Cardiac muscle cell (in vitro differentiated cells and primary cell): ENCODE measurements around the gene JMJD1C. TPM values are rescaled to one million over a fixed set of nuclear protein-coding genes. Genes with fewer than 3 reads are reported as not detected.

Experiments used
- DNase-seq, 2 donors: peaks; one replicate each; pipeline versions ENCODE4 v3.0.0 to v3.0.0-alpha.2; 2010 to 2017; ENCODE audit warnings: low read depth in 1 of 2, low spot score in 1 of 2
- H3K27ac ChIP-seq: fragments of 200-600 bp; sonication (generic); 2 replicates; pipeline ENCODE4 v1.5.1; 2016
- H3K27me3 ChIP-seq: fragments of 200-600 bp; sonication (generic); 2 replicates; pipeline ENCODE4 v1.6.0; 2016; ENCODE audit warnings: control low read depth
- H3K36me3 ChIP-seq: fragments of 200-600 bp; sonication (generic); 2 replicates; pipeline ENCODE4 v1.5.1; 2016; ENCODE audit warnings: control low read depth
- H3K4me1 ChIP-seq: fragments of 200-600 bp; sonication (generic); 2 replicates; pipeline ENCODE4 v1.8.1; 2017; ENCODE audit warnings: low read depth, mild to moderate bottlenecking, mixed run types
- H3K4me3 ChIP-seq: fragments of 200-600 bp; sonication (generic); 2 replicates; pipeline ENCODE4 v1.5.1; 2016; ENCODE audit warnings: mild to moderate bottlenecking
- H3K9me3 ChIP-seq: fragments of 200-600 bp; sonication (generic); 2 replicates; pipeline ENCODE4 v1.5.1; 2017; ENCODE audit warnings: low read depth, mild to moderate bottlenecking, control low read depth
- CTCF ChIP-seq: IDR thresholded peaks from 2 replicates; pipeline ENCODE4 v1.5.1; 2012; ENCODE audit warnings: low read depth, mild to moderate bottlenecking, low read length
- polyA plus RNA-seq: library from polyadenylated mRNA; unstranded; fragments of >200 nt; fragmentation: Nextera tagmentation; extraction: Ambion mirVana; gene quantifications from 2 replicates; pipeline ENCODE4 v1.2.1, GENCODE V29; 2016
- total RNA-seq: library from RNA; depleted of rRNA; stranded (reverse); fragments of >200 nt; gene quantifications from 2 replicates; pipeline ENCODE4 v1.2.3, GENCODE V29; 2016

The JMJD1C gene
- total and polyA plus RNA-seq, 2 experiments from 2014 or later = 59.1 to 144 TPM

DNA sequence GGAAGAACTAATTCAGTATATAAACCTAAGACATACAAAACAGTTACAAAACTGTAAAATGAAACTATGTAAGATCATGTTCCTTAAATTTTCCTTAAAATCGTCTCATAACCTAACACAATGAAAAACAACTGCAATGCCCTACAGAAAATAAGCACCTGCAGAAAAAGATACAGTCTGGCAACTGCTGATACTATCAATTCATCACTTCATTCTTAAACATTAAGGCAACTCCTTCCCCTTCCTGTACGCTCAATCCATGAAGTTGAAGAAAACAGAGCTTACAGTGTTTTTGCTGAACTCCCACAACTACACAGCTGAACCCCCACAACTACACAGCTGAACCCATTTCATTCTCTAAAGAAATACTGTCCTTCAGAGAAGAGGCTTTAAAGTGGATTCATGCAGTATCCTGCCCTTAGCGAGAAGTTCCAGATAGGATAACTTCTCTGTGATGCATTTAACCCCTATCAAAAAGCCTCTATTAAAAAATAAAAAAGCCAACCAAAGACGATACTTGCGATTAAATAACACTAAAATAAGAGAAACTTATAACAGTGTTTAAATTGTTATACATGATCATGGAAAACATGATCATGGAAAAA, 50.0 kb downstream of the JMJD1C start:
- peaks cover 31% of the 10 kb centered on the region for H3K4me1 ChIP-seq
- no peak for TF ChIP-seq CTCF
- no peaks in the 10 kb centered on the region for H3K36me3 ChIP-seq
- no peaks in the 10 kb centered on the region for H3K27me3 ChIP-seq
- peak overlapping the region; percentile 2 for H3K27ac ChIP-seq
- no peaks in the 10 kb centered on the region for H3K9me3 ChIP-seq
- H3K4me3 ChIP-seq = no peak overlapping the region
- DNase-seq = no peak

- no peak overlapping the region for H3K27ac ChIP-seq
- H3K27me3 ChIP-seq = no peaks in the 10 kb centered on the region
Measured at GRCh38 chr10:63414481-63415260, 51.1 kb downstream of the JMJD1C start.

DNA sequence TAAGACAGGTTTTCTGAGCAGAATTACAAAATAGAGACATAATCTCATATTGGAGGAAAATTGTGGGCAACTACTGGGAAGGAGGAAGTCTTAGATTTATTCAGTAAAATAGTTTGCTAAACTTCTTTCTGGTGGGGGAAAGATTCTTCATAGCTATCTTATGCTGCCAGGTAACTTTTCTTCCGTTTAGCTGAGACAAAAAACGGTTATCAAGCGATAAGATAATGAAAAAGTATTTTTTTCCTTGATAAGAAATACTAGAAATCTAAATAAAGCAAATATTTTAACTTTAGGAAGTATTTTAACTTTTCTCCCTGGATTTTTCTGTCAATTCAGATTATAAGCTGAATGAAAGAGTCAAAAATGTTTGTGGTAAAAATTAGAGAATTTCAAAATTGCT, 52.3 kb downstream of the JMJD1C start:
- Histone ChIP-seq H3K9me3 (no peaks in the 10 kb centered on the region), H3K36me3 (no peaks in the 10 kb centered on the region), H3K4me3 (no peak overlapping the region), H3K27ac (no peak overlapping the region), H3K27me3 (no peaks in the 10 kb centered on the region), H3K4me1 (peaks cover 50% of the 10 kb centered on the region)
- TF ChIP-seq CTCF = no peak
- no peak for DNase-seq

More at GRCh38 chr10:63414481-63415260, 51.1 kb downstream of the JMJD1C start:
- DNase-seq = no peak
- Histone ChIP-seq H3K36me3 (no peaks in the 10 kb centered on the region), H3K9me3 (no peaks in the 10 kb centered on the region), H3K4me1 (peaks cover 42% of the 10 kb centered on the region), H3K4me3 (no peak overlapping the region)
- TF ChIP-seq CTCF = no peak

- no peak for DNase-seq
Measured at GRCh38 chr10:63412304-63412703, 53.5 kb downstream of the JMJD1C start.

GRCh38 chr10:63410633-63411032, 55.1 kb downstream of the JMJD1C start:
- no peak for DNase-seq
- Histone ChIP-seq H3K4me3 (no peak overlapping the region), H3K27ac (peak overlapping the region; percentile 78), H3K27me3 (no peaks in the 10 kb centered on the region), H3K9me3 (no peaks in the 10 kb centered on the region), H3K4me1 (peaks cover 25% of the 10 kb centered on the region), H3K36me3 (no peaks in the 10 kb centered on the region)
- TF ChIP-seq CTCF = no peak

More at GRCh38 chr10:63412304-63412703, 53.5 kb downstream of the JMJD1C start:
- H3K9me3 ChIP-seq = no peaks in the 10 kb centered on the region
- TF ChIP-seq CTCF = no peak
- peak overlapping the region; percentile 52 for H3K27ac ChIP-seq
- peaks cover 42% of the 10 kb centered on the region for H3K4me1 ChIP-seq
- H3K36me3 ChIP-seq = no peaks in the 10 kb centered on the region
- H3K4me3 ChIP-seq = no peak overlapping the region
- H3K27me3 ChIP-seq = no peaks in the 10 kb centered on the region
